C1 segment of cervical spinal cord (tissue), 14 donors: ENCODE data around the gene MMP28.
A peak's percentile ranks its signal among the peaks of the same experiment; 100 is the strongest.

Source experiments
- DNase-seq, 14 donors: peaks; one replicate each; lab custom pipeline; 2025; lab: John Stamatoyannopoulos, UW

MMP28 gene, protein sequence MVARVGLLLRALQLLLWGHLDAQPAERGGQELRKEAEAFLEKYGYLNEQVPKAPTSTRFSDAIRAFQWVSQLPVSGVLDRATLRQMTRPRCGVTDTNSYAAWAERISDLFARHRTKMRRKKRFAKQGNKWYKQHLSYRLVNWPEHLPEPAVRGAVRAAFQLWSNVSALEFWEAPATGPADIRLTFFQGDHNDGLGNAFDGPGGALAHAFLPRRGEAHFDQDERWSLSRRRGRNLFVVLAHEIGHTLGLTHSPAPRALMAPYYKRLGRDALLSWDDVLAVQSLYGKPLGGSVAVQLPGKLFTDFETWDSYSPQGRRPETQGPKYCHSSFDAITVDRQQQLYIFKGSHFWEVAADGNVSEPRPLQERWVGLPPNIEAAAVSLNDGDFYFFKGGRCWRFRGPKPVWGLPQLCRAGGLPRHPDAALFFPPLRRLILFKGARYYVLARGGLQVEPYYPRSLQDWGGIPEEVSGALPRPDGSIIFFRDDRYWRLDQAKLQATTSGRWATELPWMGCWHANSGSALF

DNA sequence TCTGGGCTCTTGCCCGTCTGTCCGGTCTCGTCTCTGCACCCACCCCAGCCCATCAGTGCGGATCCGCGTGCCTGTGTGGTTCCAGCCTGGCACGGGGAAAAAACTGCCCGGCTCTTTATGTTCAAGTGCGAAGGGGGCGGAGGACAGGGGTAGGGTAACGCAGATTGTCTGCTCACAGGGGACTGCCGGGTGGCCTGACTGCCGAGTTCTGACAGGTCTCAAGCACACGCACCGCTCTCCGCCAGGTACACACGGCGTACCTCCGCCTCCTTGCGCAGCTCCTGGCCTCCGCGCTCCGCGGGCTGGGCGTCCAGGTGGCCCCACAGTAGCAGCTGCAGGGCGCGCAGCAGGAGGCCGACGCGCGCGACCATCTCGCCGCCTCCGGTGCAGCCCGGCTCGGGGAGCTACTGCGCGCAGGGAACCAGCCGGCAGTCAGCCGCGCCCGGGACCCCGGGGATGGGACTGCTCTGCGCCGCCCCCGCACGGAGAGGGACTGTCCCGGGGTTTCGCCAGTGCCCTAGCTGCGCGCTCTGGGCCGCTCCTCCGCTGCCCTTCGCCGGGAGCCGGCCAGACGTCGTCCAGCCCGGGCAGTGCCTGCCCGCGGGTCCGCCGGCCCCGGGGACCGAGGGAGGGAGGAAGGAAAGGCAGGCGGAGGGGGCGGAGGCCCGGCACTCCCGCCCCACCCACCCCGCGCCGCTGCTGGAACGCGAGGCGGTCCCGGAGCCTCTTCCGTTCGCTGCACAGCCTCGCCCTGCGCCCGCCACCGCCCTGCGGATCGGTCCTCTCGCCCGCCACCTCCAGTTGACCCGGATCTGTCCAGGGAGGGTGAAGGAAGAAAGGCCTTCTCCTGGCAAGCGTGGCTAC is at the start of gene MMP28:
Gene MMP28 (minus strand): TSS at position 635 of the 864 bp plus-strand sequence. CDS start 264 bp downstream, at position 371.
- DNase-seq, result peak in 2 of 14 donors; percentile 19 to 30

- no peak for DNase-seq
Measured at GRCh38 chr17:35844547-35844946, 49.1 kb upstream of the MMP28 start.

DNA sequence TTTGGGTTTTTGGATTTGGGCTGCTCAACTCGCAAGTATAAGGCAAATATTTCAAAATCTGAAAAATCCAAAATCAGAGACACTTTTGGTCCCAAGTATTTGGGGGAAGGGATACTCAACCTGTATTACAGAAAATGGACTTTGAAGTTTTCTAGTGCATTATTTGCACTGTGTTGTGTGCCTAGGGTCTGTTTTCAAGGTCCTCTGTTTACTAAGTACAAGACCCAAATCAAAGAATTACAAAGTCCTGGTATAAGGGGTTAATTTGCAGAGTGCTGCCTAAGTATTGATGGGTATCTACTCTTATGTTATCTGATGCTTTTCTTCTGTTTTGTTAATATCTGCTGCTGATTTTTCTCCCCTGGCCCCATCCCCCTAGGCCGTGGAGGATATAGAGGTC is 48.3 kb upstream of the MMP28 start:
- no peak for DNase-seq

GRCh38 chr17:35842239-35842638 is 46.8 kb upstream of the MMP28 start:
- DNase-seq, result no peak

GRCh38 chr17:35841505-35841904 is 46.1 kb upstream of the MMP28 start:
- no peak for DNase-seq

DNA sequence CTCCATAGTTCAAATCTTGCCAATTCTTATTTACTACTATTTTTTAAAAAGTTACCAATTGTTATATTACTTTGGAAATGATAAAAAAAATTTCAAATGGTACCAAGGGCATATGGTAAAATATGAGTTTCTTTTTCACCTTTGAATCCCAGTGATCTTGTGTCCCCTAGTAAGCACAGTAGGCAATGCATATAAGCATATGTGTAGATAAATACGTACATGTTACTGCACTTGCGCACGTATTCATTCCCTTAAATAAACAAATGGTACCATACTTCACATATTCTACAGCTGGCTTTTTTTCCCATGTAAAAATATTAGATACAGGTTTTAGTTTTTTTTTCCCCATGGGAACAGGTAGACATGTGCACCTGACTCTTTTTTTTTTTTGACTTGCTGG is 45.7 kb upstream of the MMP28 start:
- DNase-seq, result no peak

DNA sequence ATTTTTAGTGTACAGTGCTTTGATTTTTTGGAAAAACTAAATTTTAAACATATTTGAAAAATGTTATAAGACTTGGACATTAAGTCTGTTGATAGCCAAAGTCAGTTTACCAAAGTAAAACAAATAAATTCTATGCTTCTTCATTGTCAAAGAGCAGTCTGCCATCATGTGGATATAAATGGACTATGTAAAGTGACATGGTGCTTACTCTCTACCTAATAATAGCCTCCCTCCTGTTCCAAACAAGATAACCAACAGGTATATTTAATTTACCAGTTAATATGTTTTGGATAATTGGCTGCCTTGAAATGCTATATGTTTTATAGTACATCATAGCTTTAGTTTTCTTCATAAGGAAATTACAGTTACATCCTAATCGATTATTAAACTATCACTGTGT is 29.8 kb upstream of the MMP28 start:
- DNase-seq, result no peak

GRCh38 chr17:35821308-35821707 is 25.9 kb upstream of the MMP28 start:
- no peak for DNase-seq

GRCh38 chr17:35819455-35819854 is 24.0 kb upstream of the MMP28 start:
- DNase-seq, result no peak

DNA sequence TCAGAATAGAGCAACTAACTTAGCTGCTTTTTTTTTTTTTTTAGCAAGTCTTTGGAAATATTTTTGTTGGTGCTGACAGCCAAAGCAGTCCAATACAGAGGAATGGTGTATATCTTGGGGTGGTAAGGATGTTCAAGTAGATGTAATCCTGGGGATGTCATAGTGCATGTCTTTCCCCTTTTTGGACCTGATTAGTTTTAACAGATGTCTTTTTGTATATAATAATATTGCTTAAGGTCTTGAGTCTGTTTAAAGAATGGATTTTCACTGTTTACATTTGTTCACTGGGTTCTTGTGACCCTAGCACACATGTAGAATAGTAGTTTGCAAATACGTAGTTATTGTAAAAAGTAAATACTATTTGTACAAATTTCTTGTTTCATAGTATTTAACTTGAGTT is 21.8 kb upstream of the MMP28 start:
- DNase-seq, result no peak

GRCh38 chr17:35816723-35817122 is 21.3 kb upstream of the MMP28 start:
- no peak for DNase-seq

DNA sequence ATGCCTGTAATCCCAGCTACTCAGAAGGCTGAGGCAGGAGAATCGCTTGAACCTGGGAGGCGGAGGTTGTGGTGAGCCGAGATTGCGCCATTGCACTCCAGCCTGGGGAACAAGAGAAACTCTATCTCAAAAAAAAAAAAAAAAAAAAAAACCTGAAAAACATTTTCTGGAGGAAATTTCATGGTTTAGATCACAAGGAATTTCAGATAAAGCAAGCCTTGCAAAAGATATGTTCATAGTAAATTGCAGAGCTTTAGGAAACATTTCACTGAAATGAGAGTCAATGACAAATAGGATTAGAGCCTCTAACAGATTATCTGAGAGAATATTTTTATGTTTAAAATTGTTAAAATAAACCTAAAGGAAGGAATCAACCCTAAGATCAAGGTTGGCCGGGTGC is 17.0 kb upstream of the MMP28 start:
- DNase-seq, result no peak

DNA sequence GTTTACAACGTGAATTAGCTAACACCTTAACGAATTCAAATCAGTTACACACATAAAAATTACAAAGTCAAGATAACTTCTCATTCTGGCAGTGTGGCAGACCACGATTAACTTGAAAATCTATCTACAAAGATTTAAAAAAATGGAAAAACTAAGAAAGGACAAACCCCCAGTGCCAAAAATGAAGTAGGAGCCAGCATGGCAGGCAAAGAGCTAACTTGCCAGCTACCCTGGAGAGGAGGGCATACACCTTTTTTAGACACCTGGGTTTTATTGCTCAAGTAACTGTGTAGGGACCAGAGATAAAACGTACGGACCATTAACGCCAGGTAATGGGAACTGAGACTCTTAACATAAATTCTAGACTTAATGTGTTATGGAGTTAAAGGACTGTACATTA is 16.3 kb upstream of the MMP28 start:
- no peak for DNase-seq

- DNase-seq, result no peak
Measured at GRCh38 chr17:35809855-35810461, 14.5 kb upstream of the MMP28 start.

DNA sequence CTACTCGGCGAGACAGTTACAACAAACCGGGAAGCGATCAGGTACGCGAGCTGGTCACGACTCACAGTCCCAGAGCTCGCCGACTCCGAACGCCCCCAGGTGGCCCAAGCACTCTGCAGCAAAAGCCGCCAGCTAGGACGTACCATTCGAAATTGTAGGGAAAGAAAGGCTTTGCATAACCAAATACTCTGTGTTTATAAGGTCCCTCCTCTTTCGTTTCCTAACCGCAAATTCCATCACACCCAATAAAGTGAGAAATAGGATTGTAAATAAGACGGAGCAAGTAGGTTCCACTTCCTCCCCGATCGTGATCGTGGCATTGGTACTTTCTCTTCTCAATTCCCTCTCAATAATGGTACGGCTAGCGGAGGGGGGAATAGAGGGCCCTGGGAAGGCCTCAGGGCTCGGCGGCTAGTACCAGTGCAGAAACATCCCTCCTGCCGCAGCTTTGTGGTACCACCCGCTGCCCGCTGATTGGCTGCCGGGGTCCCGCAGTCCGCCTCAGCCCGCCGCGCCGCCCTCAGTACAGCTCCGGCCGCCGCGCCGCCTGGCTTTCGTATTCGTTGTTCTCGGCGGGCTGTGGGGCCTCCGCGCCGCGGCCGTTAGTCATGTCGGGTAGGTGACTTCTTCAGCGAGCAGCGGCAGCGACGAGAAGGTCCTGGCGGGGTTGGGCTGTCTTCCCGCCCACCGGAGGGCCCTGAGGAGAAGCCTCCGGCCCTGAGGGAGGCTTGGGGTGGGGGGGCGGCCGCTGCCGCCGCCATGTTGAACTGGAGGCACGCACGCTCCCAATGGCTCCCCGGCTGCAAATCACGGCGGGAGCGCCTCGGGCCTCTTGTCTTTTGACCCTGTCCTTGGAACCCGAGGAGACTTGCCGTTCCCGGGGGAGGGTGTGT is 13.8 kb upstream of the MMP28 start, which contains the start of gene TAF15:
Gene TAF15 (plus strand): TSS at position 523 of the 893 bp plus-strand sequence. CDS start 86 bp downstream, at position 609.
- peak; percentile 53 to 97 (median 94) for DNase-seq

- DNase-seq, result no peak
Measured at GRCh38 chr17:35808240-35808961, 13.0 kb upstream of the MMP28 start.

DNA sequence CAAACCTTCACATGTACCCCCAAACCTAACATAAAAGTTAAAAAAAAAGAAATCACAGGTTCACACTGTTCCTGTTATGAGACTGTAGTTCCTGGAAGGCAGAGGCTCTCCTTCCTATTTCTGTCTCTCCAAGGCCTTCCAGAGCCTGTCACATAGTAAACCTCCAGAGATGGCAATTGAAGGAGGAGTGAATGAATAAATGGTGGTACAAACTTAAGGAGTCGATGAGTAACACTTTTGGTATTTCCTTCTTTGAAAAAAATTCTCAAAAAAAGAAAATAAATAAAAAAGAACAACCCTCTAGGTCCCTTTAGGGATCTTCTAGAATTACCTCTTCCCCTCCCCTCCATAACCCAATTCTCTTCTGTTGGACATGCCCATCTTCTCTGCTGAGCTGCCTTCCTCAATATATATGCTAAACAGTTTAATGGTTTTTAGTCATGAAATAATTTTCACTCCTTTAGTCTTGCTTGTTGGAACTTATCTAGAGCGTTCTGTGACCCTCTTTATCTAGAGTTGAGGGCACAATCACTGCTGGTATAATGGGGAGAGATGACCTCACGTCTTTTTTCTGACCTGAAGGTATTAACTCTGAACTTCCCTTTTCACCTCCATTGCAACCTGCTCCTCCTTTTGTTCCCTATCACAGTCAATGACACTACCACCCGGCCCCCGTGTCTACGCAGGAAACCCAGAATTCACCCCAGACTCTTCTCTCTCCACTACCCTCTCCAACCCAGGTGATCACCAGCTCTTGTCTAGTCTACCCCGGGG is 12.1 kb upstream of the MMP28 start:
- no peak for DNase-seq

GRCh38 chr17:35804658-35805192 is 9.3 kb upstream of the MMP28 start:
- peak in 5 of 14 donors; percentile 25 to 47 (median 29) for DNase-seq
